Measurements from ENCODE around the gene KCNQ2.

The KCNQ2 gene

GRCh38 chr20:63446216-63447024 is 26.0 kb downstream of the KCNQ2 start:
- no peak for TF ChIP-seq EZH2 (IDR thresholded peaks at IDR 0.05; ENCODE audit: borderline replicate concordance, low read depth, low read length, severe bottlenecking)
- no peak for TF ChIP-seq CTCF (IDR thresholded peaks at IDR 0.05; ENCODE audit: borderline replicate concordance, extremely low read depth, low read length, poor library complexity, severe bottlenecking)
- Histone ChIP-seq H3K27me3 (ENCODE audit: insufficient read depth, low read length, poor library complexity) (no peaks in the 10 kb centered on the region), H3K4me2 (ENCODE audit: insufficient read depth, low read length) (no peak overlapping the region), H3K9me3 (ENCODE audit: insufficient read depth, low read length, severe bottlenecking) (peaks cover 7% of the 10 kb centered on the region), H3K27ac (ENCODE audit: low read length) (no peak overlapping the region), H3K79me2 (ENCODE audit: insufficient read depth, low read length) (no peaks in the 10 kb centered on the region), H3K4me3 (ENCODE audit: low read depth in 1 of 2, low read length in 2 of 2) (no peak overlapping the region), H4K20me1 (ENCODE audit: insufficient read depth, low read length) (peaks cover 2% of the 10 kb centered on the region; the same call in 1 of the 2 replicates), H2AFZ (ENCODE audit: low read depth, low read length) (no peak overlapping the region), H3K9ac (ENCODE audit: low read depth, low read length) (no peak overlapping the region), H3K4me1 (ENCODE audit: insufficient read depth, low read length) (no peaks in the 10 kb centered on the region), H3K36me3 (ENCODE audit: insufficient read depth, low read length) (no peaks in the 10 kb centered on the region)
- DNase-seq (no peak), ATAC-seq (ENCODE audit: insufficient read depth, low read depth) (no peak)

- Histone ChIP-seq H3K9ac (ENCODE audit: low read depth, low read length) (no peak overlapping the region), H3K79me2 (ENCODE audit: insufficient read depth, low read length) (no peaks in the 10 kb centered on the region), H3K27ac (ENCODE audit: low read length) (no peak overlapping the region), H3K36me3 (ENCODE audit: insufficient read depth, low read length) (no peaks in the 10 kb centered on the region), H3K4me2 (ENCODE audit: insufficient read depth, low read length) (no peak overlapping the region), H3K27me3 (ENCODE audit: insufficient read depth, low read length, poor library complexity) (no peaks in the 10 kb centered on the region), H2AFZ (ENCODE audit: low read depth, low read length) (no peak overlapping the region), H4K20me1 (ENCODE audit: insufficient read depth, low read length) (no peaks in the 10 kb centered on the region; the same call in 1 of the 2 replicates), H3K9me3 (ENCODE audit: insufficient read depth, low read length, severe bottlenecking) (peaks cover 7% of the 10 kb centered on the region), H3K4me3 (ENCODE audit: low read depth in 1 of 2, low read length in 2 of 2) (no peak overlapping the region), H3K4me1 (ENCODE audit: insufficient read depth, low read length) (no peaks in the 10 kb centered on the region)
- DNase-seq (no peak), ATAC-seq (ENCODE audit: insufficient read depth, low read depth) (no peak)
- no peak for TF ChIP-seq EZH2 (IDR thresholded peaks at IDR 0.05; ENCODE audit: borderline replicate concordance, low read depth, low read length, severe bottlenecking)
- TF ChIP-seq CTCF (IDR thresholded peaks at IDR 0.05; ENCODE audit: borderline replicate concordance, extremely low read depth, low read length, poor library complexity, severe bottlenecking): no peak
Observed at GRCh38 chr20:63445075-63445734, 27.2 kb downstream of the KCNQ2 start.

DNA sequence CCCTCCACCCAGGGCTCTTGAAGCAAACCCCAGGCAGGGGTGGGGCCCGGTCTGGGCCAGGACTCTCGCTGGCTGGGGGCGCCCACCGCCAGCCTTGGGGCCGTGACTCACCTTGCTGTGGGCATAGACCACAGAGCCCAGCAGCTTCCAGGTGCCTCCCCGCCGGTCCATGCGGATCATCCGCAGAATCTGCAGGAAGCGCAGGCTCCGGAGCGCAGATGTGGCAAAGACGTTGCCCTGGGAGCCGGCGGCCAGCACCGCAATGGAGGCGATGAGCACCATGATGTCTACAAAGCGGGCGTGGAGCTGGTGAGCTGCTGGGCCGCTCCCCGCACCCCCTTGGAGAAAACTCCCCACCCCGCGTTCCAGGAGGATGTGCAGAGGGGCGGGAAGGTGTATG is 27.9 kb downstream of the KCNQ2 start:
- Histone ChIP-seq H3K9ac (ENCODE audit: low read depth, low read length) (no peak overlapping the region), H3K4me3 (ENCODE audit: low read depth in 1 of 2, low read length in 2 of 2) (no peak overlapping the region), H3K4me2 (ENCODE audit: insufficient read depth, low read length) (no peak overlapping the region), H3K9me3 (ENCODE audit: insufficient read depth, low read length, severe bottlenecking) (peaks cover 7% of the 10 kb centered on the region), H3K27me3 (ENCODE audit: insufficient read depth, low read length, poor library complexity) (no peaks in the 10 kb centered on the region), H3K36me3 (ENCODE audit: insufficient read depth, low read length) (no peaks in the 10 kb centered on the region), H4K20me1 (ENCODE audit: insufficient read depth, low read length) (no peaks in the 10 kb centered on the region; the same call in 1 of the 2 replicates), H3K79me2 (ENCODE audit: insufficient read depth, low read length) (no peaks in the 10 kb centered on the region), H3K4me1 (ENCODE audit: insufficient read depth, low read length) (no peaks in the 10 kb centered on the region), H2AFZ (ENCODE audit: low read depth, low read length) (no peak overlapping the region), H3K27ac (ENCODE audit: low read length) (no peak overlapping the region)
- no peak for DNase-seq
- ATAC-seq (ENCODE audit: insufficient read depth, low read depth): no peak
- TF ChIP-seq CTCF (IDR thresholded peaks at IDR 0.05; ENCODE audit: borderline replicate concordance, extremely low read depth, low read length, poor library complexity, severe bottlenecking) (no peak), EZH2 (IDR thresholded peaks at IDR 0.05; ENCODE audit: borderline replicate concordance, low read depth, low read length, severe bottlenecking) (no peak)

All from DND-41 (cell line).